Skin epidermis (tissue), 12 donors: Measurements from ENCODE around the gene FOXP3.

Experiments used
- H3K27ac ChIP-seq, 21 experiments: fragments of 200-600 bp; sonication (generic) in 11 of 21; one replicate each; pipeline ENCODE4 v1.5.0; 2020; ENCODE audit warnings: mild to moderate bottlenecking in 3 of 21, inconsistent platforms in 2 of 21, moderate library complexity in 2 of 21
- H3K4me3 ChIP-seq, 7 experiments: fragments of 200-600 bp; sonication (generic) in 2 of 7; one replicate each; pipeline ENCODE4 v1.5.0; 2020; ENCODE audit warnings: inconsistent platforms in 2 of 7, mild to moderate bottlenecking in 2 of 7, moderate library complexity in 1 of 7

The FOXP3 gene

DNA sequence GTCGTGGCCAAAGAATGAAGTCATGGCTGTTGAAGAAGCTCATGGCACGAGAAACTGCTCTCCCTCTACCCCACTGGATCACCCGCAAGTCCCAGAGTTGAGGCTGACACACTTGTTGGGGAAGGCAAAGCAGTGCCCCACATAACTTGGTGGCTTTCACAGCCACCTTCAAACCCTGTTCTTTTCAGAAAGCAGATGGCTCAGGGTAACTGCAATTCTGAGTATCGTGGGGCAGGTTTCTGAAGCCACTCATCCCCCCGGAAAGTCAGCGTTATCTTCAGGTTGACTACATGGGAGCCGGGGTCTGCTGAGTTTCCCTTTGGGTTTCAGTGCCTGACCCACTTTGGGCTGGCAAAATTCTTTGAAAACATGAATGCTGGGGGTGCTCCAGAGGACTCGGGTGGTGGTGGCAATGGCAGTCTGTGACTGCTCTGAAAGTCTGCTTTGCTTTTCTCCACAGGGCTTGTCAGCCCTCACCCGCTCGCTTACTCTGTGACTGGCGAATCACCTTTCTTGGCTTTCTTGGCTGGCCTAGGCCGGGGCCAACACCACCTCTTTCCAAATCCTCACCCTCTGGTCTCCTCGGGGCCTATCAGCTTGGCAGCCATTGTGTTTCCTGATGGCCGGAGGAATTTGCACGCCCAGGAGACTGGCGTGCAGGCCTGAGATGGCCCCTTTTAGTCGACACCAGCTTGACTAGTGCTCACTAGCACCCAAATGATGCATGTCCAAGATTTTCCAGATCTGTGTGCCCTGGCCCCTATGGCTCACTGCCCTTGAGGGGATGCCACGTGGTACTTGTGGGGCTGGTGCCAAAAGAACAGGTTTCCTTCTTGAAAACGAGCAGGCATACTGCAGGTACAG is 12.4 kb upstream of the FOXP3 start:
- no peak overlapping the region for H3K4me3 ChIP-seq
- peak overlapping the region in 7 of 21 experiments; percentile 11 to 55 (median 26) for H3K27ac ChIP-seq

GRCh38 chrX:49276207-49276606 is 11.7 kb upstream of the FOXP3 start:
- no peak overlapping the region for H3K4me3 ChIP-seq
- peak overlapping the region in 2 of 21 experiments; percentile 37 to 51 for H3K27ac ChIP-seq

DNA sequence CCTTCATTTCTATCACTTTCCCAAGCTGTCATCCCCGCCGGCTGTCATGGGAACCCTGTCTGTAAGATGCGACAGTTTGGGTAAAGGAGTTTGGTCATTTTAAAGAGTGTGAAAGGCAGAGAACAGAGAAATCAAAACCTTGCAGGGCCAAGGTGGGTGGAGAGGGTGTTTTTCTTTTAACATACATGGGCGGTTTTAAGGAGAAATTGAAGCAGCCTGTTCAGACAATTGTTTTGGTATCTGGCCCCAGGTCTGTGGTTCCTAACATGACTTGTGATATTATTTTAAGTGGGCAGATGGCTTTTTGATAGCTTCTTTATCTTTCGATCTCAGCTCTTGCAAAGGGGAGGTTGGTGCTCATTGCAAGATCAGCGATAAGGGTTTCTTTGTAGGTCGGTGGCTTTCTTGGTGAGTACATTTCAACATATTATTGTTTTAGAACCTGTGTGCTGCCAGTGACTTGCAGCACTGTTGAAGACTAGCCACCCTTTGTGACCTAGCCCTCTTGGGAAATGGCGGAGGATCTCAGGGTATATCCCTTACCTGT is 8.7 kb upstream of the FOXP3 start:
- Histone ChIP-seq H3K27ac (peak overlapping the region in 6 of 21 experiments; percentile 35 to 92 (median 72)), H3K4me3 (no peak overlapping the region)

- H3K27ac ChIP-seq: peak overlapping the region in 11 of 21 experiments; percentile 10 to 92 (median 55)
Observed at GRCh38 chrX:49272421-49272820, 7.9 kb upstream of the FOXP3 start.

GRCh38 chrX:49271341-49271740 is 6.8 kb upstream of the FOXP3 start:
- H3K4me3 ChIP-seq: no peak overlapping the region
- peak overlapping the region in 10 of 21 experiments; percentile 26 to 95 (median 74) for H3K27ac ChIP-seq

More at GRCh38 chrX:49272421-49272820, 7.9 kb upstream of the FOXP3 start:
- no peak overlapping the region for H3K4me3 ChIP-seq

GRCh38 chrX:49270249-49270921 is 5.9 kb upstream of the FOXP3 start:
- Histone ChIP-seq H3K4me3 (peak overlapping the region; percentile 52 to 79 (median 58)), H3K27ac (peak overlapping the region; percentile 81 to 95 (median 89))

- Histone ChIP-seq H3K4me3 (peak within 1 kb of the TSS; percentile 52 to 79 (median 58)), H3K27ac (peak within 1 kb of the TSS; percentile 81 to 95 (median 89))
Observed at GRCh38 chrX:49269767-49270248, 5.3 kb upstream of the FOXP3 start, which contains the start of gene PPP1R3F. TSS of gene PPP1R3F (plus strand) at chrX:49269793. CDS start at chrX:49269870, 77 bp downstream.

- H3K27ac ChIP-seq: peak overlapping the region; percentile 31 to 95 (median 89)
- peak overlapping the region; percentile 52 to 79 (median 58) for H3K4me3 ChIP-seq
Observed at GRCh38 chrX:49269010-49269766, 4.7 kb upstream of the FOXP3 start.

GRCh38 chrX:49268702-49269009 is 4.1 kb upstream of the FOXP3 start:
- Histone ChIP-seq H3K4me3 (peak overlapping the region; percentile 25 to 79 (median 58)), H3K27ac (peak overlapping the region; percentile 31 to 95 (median 86))

GRCh38 chrX:49266523-49267445 is 2.3 kb upstream of the FOXP3 start:
- Histone ChIP-seq H3K4me3 (no peak overlapping the region), H3K27ac (no peak overlapping the region)

GRCh38 chrX:49263631-49264030 is 879 bp downstream of the FOXP3 start:
- H3K4me3 ChIP-seq: no peak overlapping the region
- H3K27ac ChIP-seq: peak overlapping the region in 3 of 21 experiments; percentile 30 to 64 (median 51)

- Histone ChIP-seq H3K27ac (peak overlapping the region in 1 of 21 experiments; percentile 36), H3K4me3 (no peak overlapping the region)
Observed at GRCh38 chrX:49262603-49263002, 1.9 kb downstream of the FOXP3 start.

DNA sequence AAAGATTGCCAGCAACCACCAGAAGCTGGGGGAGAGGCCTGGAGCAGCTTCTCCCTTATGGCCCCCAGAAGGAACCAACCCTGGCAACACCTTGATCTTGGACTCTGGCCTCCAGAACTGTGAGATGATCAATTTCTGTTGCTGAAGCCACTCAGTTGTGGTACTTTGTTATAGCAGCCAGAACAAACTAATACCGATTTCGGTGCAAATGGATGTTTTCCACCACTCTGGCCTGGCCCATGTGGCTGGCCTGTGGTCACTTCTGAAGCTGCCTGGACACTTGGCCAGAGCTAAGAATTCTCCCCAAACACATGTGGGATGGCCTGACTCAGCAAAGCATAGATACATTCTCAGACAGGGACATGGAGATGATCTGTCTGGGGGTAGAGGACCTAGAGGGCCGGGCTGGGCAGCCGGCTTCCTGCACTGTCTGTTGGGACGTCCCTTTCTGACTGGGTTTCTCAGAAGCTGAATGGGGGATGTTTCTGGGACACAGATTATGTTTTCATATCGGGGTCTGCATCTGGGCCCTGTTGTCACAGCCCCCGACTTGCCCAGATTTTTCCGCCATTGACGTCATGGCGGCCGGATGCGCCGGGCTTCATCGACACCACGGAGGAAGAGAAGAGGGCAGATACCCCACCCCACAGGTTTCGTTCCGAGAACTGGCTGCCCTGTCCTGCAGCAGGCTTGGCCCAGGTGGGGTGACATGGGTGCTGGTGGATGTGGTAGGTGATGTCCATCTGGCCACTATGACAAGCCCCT is 4.1 kb downstream of the FOXP3 start:
- peak overlapping the region in 2 of 21 experiments; percentile 12 to 29 for H3K27ac ChIP-seq
- H3K4me3 ChIP-seq: no peak overlapping the region

DNA sequence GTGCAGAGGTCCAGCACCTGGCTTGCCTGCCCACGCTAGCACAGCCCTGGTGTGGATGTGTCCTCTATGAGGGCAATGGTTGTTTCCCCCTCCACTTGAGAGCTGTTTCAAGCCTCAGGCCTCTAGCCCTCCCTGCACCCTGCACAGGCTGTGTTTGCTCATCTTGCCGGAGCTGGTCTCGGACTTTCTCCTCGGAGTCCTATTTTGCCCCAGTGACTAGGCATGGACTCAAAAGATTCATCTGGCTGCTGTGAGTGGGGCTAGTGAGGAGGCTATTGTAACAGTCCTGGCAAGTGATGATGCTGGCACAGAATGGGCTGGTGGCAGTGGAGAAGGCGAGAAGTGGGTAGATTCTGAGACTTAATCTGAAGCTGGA is 5.8 kb downstream of the FOXP3 start:
- Histone ChIP-seq H3K27ac (peak overlapping the region in 4 of 21 experiments; percentile 6 to 42 (median 21)), H3K4me3 (no peak overlapping the region)

GRCh38 chrX:49257846-49258748 is 6.4 kb downstream of the FOXP3 start:
- H3K27ac ChIP-seq: peak overlapping the region in 5 of 21 experiments; percentile 10 to 54 (median 21)
- H3K4me3 ChIP-seq: no peak overlapping the region

GRCh38 chrX:49257074-49257790 is 7.3 kb downstream of the FOXP3 start:
- Histone ChIP-seq H3K4me3 (no peak overlapping the region), H3K27ac (peak overlapping the region in 3 of 21 experiments; percentile 10 to 54 (median 19))
